ENCODE measurements around the gene SORBS1. TPM values are rescaled to one million over a fixed set of nuclear protein-coding genes. Genes with fewer than 3 reads are reported as not detected.

Gene SORBS1
- total RNA-seq, 1 donor from 2014 or later, result 416 TPM

- H3K27me3 ChIP-seq, result no peaks in the 10 kb centered on the region
- DNase-seq (ENCODE audit: low spot score in 2 of 2), result no peak
- peak overlapping the region; percentile 22 to 25 for H3K27ac ChIP-seq
- H3K4me3 ChIP-seq, result peak overlapping the region; percentile 42 to 61
- intact Hi-C loops (cut with DNase I), result no loop called here
- TF ChIP-seq CTCF (IDR thresholded peaks at IDR 0.05), result no peak
- H3K4me1 ChIP-seq, result peaks cover 0 to 7% of the 10 kb centered on the region in 2 donors
- H3K36me3 ChIP-seq, result no peaks in the 10 kb centered on the region
- no peaks in the 10 kb centered on the region for H3K9me3 ChIP-seq
Observed at GRCh38 chr10:95295031-95295755, 266.0 kb downstream of the SORBS1 start.

- H3K27ac ChIP-seq, result no peak overlapping the region
- H3K4me1 ChIP-seq, result peaks cover 0 to 13% of the 10 kb centered on the region in 2 donors
- H3K36me3 ChIP-seq, result no peaks in the 10 kb centered on the region
- H3K4me3 ChIP-seq, result no peak overlapping the region
- no peak for DNase-seq (ENCODE audit: low spot score in 2 of 2)
- intact Hi-C loops (cut with DNase I), result no loop called here
- TF ChIP-seq CTCF (IDR thresholded peaks at IDR 0.05), result no peak
- no peaks in the 10 kb centered on the region for H3K27me3 ChIP-seq
- H3K9me3 ChIP-seq, result no peaks in the 10 kb centered on the region
Observed at GRCh38 chr10:95293631-95294030, 267.5 kb downstream of the SORBS1 start.

GRCh38 chr10:95291365-95292039, 269.7 kb downstream of the SORBS1 start:
- peaks cover 8 to 27% of the 10 kb centered on the region in 2 donors for H3K4me1 ChIP-seq
- no peak for TF ChIP-seq CTCF (IDR thresholded peaks at IDR 0.05)
- H3K27me3 ChIP-seq, result no peaks in the 10 kb centered on the region
- no peaks in the 10 kb centered on the region for H3K36me3 ChIP-seq
- intact Hi-C loops (cut with DNase I), result loop anchor here (1.0 to 2.0 kb wide), 3 partner anchors 15 to 44 kb away; no protein-coding TSS in a partner anchor
- no peaks in the 10 kb centered on the region for H3K9me3 ChIP-seq
- H3K27ac ChIP-seq, result peak overlapping the region; percentile 88 to 89
- H3K4me3 ChIP-seq, result peak overlapping the region; percentile 98 to 99
- DNase-seq (ENCODE audit: low spot score in 2 of 2), result no peak

GRCh38 chr10:95290461-95291364, 270.5 kb downstream of the SORBS1 start, which contains the start of gene PDLIM1:
Gene PDLIM1, minus strand, starts transcription at chr10:95291003. Its CDS starts 88 bp downstream, at chr10:95290915.
- H3K27ac ChIP-seq, result peak within 1 kb of the TSS; percentile 88 to 89
- intact Hi-C loops (cut with DNase I), result loop anchor here (1.0 to 2.0 kb wide), 3 partner anchors 16 to 43 kb away; no protein-coding TSS in a partner anchor
- peak within 1 kb of the TSS; percentile 98 to 99 for H3K4me3 ChIP-seq
- H3K4me1 ChIP-seq, result peaks cover 8 to 35% of the 10 kb centered on the region in 2 donors
- peak in 1 of 2 donors; percentile 86 for DNase-seq (ENCODE audit: low spot score in 2 of 2)
- H3K27me3 ChIP-seq, result no peaks in the 10 kb centered on the region
- H3K9me3 ChIP-seq, result no peaks in the 10 kb centered on the region
- TF ChIP-seq CTCF (IDR thresholded peaks at IDR 0.05), result peak; percentile 29 to 69 (median 44)
- H3K36me3 ChIP-seq, result no peaks in the 10 kb centered on the region

GRCh38 chr10:95289921-95290421, 271.2 kb downstream of the SORBS1 start:
- Histone ChIP-seq H3K27ac (peak overlapping the region; percentile 88 to 89), H3K4me1 (peaks cover 8 to 36% of the 10 kb centered on the region in 2 donors), H3K27me3 (no peaks in the 10 kb centered on the region), H3K36me3 (no peaks in the 10 kb centered on the region), H3K9me3 (no peaks in the 10 kb centered on the region), H3K4me3 (peak overlapping the region; percentile 98 to 99)
- no peak for TF ChIP-seq CTCF (IDR thresholded peaks at IDR 0.05)
- DNase-seq (ENCODE audit: low spot score in 2 of 2), result no peak
- intact Hi-C loops (cut with DNase I), result loop anchor here (2.0 kb wide), 2 partner anchors 17 kb away; no protein-coding TSS in a partner anchor

Data from ascending aorta (tissue), 2 donors.